Measurements from ENCODE around the gene TMPRSS3.

The TMPRSS3 gene

GRCh38 chr21:42395905-42396651 lies at the start of gene TMPRSS3:
Gene TMPRSS3 (minus strand): TSS chr21:42396052. CDS start chr21:42395417, 635 bp downstream.
- DNase-seq (ENCODE audit: low read depth) = no peak

GRCh38 chr21:42445311-42445710 lies 49.5 kb upstream of the TMPRSS3 start:
- DNase-seq (ENCODE audit: low read depth) = no peak

- no peak for DNase-seq (ENCODE audit: low read depth)
These were observed 48.9 kb upstream of the TMPRSS3 start for GRCh38 chr21:42444745-42445059.

GRCh38 chr21:42443876-42444744 lies 48.3 kb upstream of the TMPRSS3 start:
- DNase-seq (ENCODE audit: low read depth) = no peak

GRCh38 chr21:42443181-42443785 lies 47.4 kb upstream of the TMPRSS3 start:
- no peak for DNase-seq (ENCODE audit: low read depth)

GRCh38 chr21:42441963-42442362 lies 46.1 kb upstream of the TMPRSS3 start:
- no peak for DNase-seq (ENCODE audit: low read depth)

GRCh38 chr21:42440187-42440792 lies 44.4 kb upstream of the TMPRSS3 start:
- no peak for DNase-seq (ENCODE audit: low read depth)

- DNase-seq (ENCODE audit: low read depth) = no peak
These were observed 43.7 kb upstream of the TMPRSS3 start for GRCh38 chr21:42439284-42440186.

- no peak for DNase-seq (ENCODE audit: low read depth)
These were observed 42.7 kb upstream of the TMPRSS3 start for GRCh38 chr21:42438316-42439205.

- no peak for DNase-seq (ENCODE audit: low read depth)
These were observed 41.9 kb upstream of the TMPRSS3 start for GRCh38 chr21:42437786-42438185.

- no peak for DNase-seq (ENCODE audit: low read depth)
These were observed 41.1 kb upstream of the TMPRSS3 start for GRCh38 chr21:42436914-42437313.

- no peak for DNase-seq (ENCODE audit: low read depth)
These were observed 40.0 kb upstream of the TMPRSS3 start for GRCh38 chr21:42435833-42436232.

- no peak for DNase-seq (ENCODE audit: low read depth)
These were observed 39.5 kb upstream of the TMPRSS3 start for GRCh38 chr21:42435401-42435800.

GRCh38 chr21:42434884-42435283 lies 39.0 kb upstream of the TMPRSS3 start:
- DNase-seq (ENCODE audit: low read depth) = no peak

- no peak for DNase-seq (ENCODE audit: low read depth)
These were observed 38.2 kb upstream of the TMPRSS3 start for GRCh38 chr21:42433946-42434551.

- no peak for DNase-seq (ENCODE audit: low read depth)
These were observed 36.8 kb upstream of the TMPRSS3 start for GRCh38 chr21:42432695-42433094.

- no peak for DNase-seq (ENCODE audit: low read depth)
These were observed 35.3 kb upstream of the TMPRSS3 start for GRCh38 chr21:42431196-42431595.

- DNase-seq (ENCODE audit: low read depth) = no peak
These were observed 34.7 kb upstream of the TMPRSS3 start for GRCh38 chr21:42430521-42430920.

- DNase-seq (ENCODE audit: low read depth) = no peak
These were observed 34.0 kb upstream of the TMPRSS3 start for GRCh38 chr21:42429856-42430255.

GRCh38 chr21:42429021-42429420 lies 33.2 kb upstream of the TMPRSS3 start:
- DNase-seq (ENCODE audit: low read depth) = no peak

All from iris pigment epithelial cell (primary cell).